IPS-NIHi11 (cell line): ENCODE measurements around the gene PRLH.

ENCODE experiments used
- DNase-seq: peaks from one replicate; pipeline ENCODE4 v3.0.0; 2012; ENCODE audit warnings: mixed read lengths, low spot score

Gene PRLH, protein sequence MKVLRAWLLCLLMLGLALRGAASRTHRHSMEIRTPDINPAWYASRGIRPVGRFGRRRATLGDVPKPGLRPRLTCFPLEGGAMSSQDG

DNA sequence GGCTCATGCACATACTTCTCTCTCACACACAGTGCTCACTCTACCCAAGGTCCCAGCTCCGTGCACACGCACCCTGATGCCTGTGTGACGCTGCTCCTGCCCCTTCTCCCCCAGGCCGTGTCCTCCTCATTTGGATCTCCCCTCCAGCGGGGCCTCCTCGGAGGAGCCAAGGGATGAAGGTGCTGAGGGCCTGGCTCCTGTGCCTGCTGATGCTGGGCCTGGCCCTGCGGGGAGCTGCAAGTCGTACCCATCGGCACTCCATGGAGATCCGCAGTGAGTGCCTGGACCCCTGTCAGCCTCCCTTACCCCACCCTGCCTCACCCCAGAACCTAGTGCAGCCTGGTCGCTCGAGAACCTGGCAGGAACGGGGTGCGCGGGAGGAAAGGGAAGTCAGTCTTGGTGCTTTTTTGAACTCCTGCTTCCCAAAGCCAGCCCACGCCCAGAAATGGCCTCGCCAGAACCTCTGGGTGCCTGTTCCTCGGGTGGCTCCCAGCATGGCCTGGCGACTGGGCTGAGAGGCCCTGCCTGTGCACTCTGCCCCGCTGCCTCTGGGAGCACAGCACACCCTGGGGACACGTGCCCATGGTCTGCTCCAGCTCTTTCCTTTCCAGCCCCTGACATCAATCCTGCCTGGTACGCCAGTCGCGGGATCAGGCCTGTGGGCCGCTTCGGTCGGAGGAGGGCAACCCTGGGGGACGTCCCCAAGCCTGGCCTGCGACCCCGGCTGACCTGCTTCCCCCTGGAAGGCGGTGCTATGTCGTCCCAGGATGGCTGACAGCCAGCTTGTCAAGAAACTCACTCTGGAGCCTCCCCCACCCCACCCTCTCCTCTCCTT is at the start of gene PRLH:
Gene PRLH (plus strand): TSS at position 174 of the 835 bp plus-strand sequence. CDS start 0 bp downstream, at position 174.
- no peak for DNase-seq

GRCh38 chr2:237517163-237517562 is 49.2 kb upstream of the PRLH start:
- no peak for DNase-seq

GRCh38 chr2:237517990-237518389 is 48.4 kb upstream of the PRLH start:
- no peak for DNase-seq

DNA sequence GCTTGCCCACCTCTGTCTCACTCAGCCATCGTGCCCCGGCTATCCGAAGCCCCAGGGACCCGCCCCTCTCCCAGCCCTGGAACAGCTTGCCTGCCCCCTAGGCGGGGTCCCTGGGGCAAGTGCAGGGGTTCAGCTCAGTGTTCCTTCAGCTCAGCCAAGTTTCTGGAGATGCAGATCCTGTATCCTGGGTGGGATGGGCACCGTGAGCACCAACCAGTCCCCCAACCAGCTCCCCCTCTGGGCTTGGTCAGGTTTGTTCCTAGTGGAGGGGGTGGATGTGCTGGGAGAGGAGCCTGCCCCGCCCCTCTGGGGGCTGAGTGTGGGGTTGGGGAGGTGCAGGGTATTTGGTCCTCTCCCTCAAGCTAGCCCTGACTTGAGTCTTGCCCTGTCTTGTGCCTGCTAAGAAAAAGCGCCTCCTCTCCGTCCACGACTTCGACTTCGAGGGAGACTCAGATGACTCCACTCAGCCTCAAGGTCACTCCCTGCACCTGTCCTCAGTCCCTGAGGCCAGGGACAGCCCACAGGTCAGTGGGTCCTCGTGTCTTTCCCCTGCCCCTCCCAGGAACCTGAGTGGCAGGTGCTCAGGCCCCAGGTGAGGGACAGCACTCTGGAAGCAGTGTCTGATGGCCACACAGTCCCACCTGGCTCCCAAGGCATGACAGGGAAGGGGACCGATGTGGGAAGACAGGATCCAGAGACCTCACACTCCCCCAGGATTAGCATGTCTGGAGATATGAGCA is 46.7 kb upstream of the PRLH start:
- no peak for DNase-seq

- no peak for DNase-seq
These were observed 46.1 kb upstream of the PRLH start for GRCh38 chr2:237520290-237520689.

DNA sequence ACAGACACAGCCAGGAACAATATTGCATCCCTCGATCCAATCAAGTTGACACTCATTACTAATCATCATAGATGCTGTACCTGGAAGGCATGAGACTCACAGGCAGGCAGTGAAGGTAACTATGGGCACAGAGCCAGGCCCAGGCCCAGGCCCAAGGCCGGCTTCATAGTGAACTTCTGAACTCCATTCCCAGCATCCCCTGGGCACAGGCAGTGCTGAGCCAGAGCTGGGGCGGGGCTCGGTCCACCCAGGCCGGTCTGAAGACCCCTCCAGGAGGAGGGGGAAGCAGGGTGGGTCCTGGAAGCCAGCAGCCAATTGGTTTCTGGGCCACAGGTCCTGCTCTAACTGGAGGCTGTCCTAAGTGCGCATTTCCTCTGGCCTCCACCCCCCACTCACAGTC is 41.7 kb upstream of the PRLH start:
- DNase-seq = no peak

GRCh38 chr2:237525559-237526157 is 40.7 kb upstream of the PRLH start:
- DNase-seq = no peak

- no peak for DNase-seq
These were observed 39.1 kb upstream of the PRLH start for GRCh38 chr2:237527233-237527632.

- DNase-seq = no peak
These were observed 38.6 kb upstream of the PRLH start for GRCh38 chr2:237527766-237528165.

- no peak for DNase-seq
These were observed 36.6 kb upstream of the PRLH start for GRCh38 chr2:237529452-237530402.

GRCh38 chr2:237530472-237531433 is 35.6 kb upstream of the PRLH start:
- no peak for DNase-seq

- DNase-seq = no peak
These were observed 34.2 kb upstream of the PRLH start for GRCh38 chr2:237532160-237532559.

- no peak for DNase-seq
These were observed 32.7 kb upstream of the PRLH start for GRCh38 chr2:237533668-237534161.

DNA sequence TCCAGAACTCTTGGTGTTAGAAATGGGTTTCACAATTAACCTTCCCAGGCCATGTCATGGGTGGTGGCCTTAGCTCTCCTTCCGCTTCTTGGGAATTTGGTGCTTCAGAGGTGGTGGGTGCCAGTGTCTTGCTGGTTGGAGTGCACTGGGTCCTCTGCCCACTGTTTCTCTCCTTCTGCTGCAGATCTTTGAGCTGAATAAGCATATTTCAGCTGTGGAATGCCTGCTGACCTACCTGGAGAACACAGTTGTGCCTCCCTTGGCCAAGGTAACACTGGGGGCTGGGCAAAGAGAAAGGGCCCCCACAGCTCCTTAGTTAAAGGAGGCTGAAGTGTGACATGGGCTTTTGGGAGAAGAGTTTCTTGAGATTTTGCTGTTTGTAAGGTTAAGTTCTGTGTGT is 32.0 kb upstream of the PRLH start:
- DNase-seq = no peak

DNA sequence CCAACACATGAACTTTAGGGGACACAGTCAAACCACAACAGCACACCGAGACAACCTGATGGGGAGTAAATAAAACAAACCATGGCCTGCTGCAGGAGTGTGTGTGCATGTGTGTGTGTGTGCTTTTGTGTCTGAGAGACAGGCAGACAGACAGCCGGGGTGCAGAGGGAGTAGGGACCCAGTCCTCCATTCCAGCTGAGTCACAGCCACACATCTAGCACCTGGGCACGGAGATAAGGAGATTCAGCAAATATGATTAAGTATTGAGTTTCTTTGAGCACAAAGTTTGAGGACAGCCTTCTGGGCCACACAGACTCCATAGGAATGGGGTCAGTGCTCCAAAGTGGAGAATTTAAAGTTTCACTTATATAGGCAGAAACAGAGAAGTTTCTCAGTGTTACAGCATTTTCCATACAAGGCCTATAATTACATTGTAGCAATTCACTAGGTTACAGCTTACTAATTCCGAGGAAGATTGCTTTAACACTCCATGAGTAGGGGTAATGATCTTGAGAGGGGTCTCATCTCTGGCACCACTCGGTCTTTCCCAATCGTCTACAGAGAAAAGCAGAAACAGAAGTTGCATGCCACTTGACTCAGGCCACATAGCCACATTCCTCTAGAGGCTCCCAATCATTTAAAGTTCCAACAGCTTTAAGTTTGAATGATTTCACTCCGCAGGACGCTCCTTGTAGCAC is 30.8 kb upstream of the PRLH start:
- no peak for DNase-seq

- no peak for DNase-seq
These were observed 30.3 kb upstream of the PRLH start for GRCh38 chr2:237536083-237536415.

DNA sequence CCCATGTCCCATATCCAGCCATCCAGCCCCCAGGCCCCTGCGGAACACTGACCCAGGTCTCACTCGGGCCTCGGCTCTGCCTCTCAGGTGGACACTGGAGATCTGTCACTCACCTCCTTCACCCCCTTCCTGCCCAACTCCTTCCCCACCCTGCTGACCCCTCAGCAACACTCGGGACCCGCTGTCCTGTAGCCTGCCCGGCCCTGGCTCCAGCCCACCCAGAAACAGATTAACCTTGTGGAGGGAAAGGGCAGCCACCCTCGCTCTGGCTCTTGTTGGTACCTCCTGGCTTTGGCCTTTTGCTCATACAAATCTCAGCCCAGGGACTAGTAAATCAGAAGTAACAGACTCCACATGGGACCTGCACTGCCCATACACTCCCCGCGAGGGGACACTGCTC is 29.8 kb upstream of the PRLH start:
- no peak for DNase-seq

DNA sequence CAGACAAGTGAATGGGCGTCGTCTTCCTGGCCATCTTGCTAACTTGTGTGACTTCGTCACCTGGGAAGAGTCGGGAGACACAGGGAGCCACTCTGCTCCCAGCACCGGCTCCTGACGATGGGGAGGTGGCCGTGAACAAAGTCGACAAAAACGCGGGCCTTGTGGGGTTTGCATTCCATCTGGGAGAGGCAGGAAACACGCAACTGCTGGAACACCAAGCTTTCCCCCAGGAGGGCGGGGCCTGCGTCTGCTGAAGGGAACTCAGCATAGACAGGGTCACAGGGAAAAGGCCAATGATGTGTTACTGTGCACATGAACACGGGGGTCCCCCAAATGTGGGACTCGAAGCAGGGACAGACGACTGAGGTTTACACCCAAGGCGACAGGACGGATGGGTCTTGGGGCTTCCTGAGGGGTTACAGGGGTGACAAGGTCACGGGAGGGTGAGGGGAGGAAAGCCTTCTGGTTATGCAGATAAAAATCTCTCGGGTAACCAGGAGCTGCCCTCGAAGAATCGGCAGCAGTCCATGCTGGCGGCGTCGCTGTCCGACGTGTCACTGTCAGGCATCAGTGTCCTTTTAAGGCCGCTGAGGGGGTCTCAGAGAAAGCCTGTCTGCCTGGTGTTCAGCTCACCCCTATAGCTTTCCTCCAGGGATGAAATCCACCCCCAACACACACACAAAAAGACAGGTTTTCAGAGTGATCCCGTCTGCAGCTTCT is 28.2 kb upstream of the PRLH start:
- DNase-seq = no peak

DNA sequence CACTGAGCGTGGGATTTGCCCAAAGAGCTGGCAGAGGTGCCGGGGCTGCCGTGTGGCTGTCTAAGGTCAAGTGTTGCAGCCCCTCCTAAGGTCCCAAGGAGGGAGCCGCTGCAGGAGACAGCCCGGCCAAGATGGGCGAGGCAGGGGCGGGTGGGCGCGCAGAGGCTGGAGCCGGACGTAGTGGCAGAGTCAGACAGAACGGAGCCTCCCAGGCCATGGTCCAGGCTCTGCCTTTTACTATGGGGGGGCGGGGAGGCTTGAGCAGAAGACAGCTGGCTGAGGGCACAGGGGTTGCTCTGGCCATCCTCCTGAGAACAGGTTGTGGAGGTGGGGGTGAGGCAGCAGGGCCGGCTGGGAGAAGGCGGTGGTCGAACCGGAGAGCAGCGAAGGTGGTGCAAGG is 27.5 kb upstream of the PRLH start:
- DNase-seq = no peak
